GM21367 (cell line): ENCODE results near the gene HIPK2.

Experiments used
- ATAC-seq: cut with Tn5 transposase; IDR thresholded peaks from one replicate; pipeline ENCODE4 v1.9.1; 2021; ENCODE audit not compliant: unreplicated experiment

The HIPK2 gene

GRCh38 chr7:139699640-139700504 is 77.9 kb downstream of the HIPK2 start:
- no peak for ATAC-seq

GRCh38 chr7:139698844-139699243 is 79.0 kb downstream of the HIPK2 start:
- ATAC-seq: no peak

GRCh38 chr7:139698278-139698677 is 79.5 kb downstream of the HIPK2 start:
- no peak for ATAC-seq

- no peak for ATAC-seq
These were observed 80.7 kb downstream of the HIPK2 start for GRCh38 chr7:139697056-139697455.

GRCh38 chr7:139696552-139696951 is 81.2 kb downstream of the HIPK2 start:
- no peak for ATAC-seq

GRCh38 chr7:139695588-139695987 is 82.2 kb downstream of the HIPK2 start:
- no peak for ATAC-seq

GRCh38 chr7:139695051-139695450 is 82.7 kb downstream of the HIPK2 start:
- ATAC-seq: no peak

- no peak for ATAC-seq
These were observed 83.5 kb downstream of the HIPK2 start for GRCh38 chr7:139694389-139694676.

GRCh38 chr7:139693651-139694388 is 84.0 kb downstream of the HIPK2 start:
- ATAC-seq: no peak

- ATAC-seq: no peak
These were observed 85.1 kb downstream of the HIPK2 start for GRCh38 chr7:139692723-139693122.

GRCh38 chr7:139691253-139691781 is 86.5 kb downstream of the HIPK2 start:
- ATAC-seq: no peak

- no peak for ATAC-seq
These were observed 89.7 kb downstream of the HIPK2 start for GRCh38 chr7:139687980-139688632.

- ATAC-seq: no peak
These were observed 90.4 kb downstream of the HIPK2 start for GRCh38 chr7:139687211-139687954.

- no peak for ATAC-seq
These were observed 94.5 kb downstream of the HIPK2 start for GRCh38 chr7:139683137-139683921.

GRCh38 chr7:139682136-139683013 is 95.4 kb downstream of the HIPK2 start:
- peak; percentile 42 for ATAC-seq

GRCh38 chr7:139681812-139682135 is 96.0 kb downstream of the HIPK2 start:
- ATAC-seq: no peak

GRCh38 chr7:139681463-139681755 is 96.4 kb downstream of the HIPK2 start:
- no peak for ATAC-seq

GRCh38 chr7:139680676-139681462 is 96.9 kb downstream of the HIPK2 start:
- ATAC-seq: no peak
